Gastroesophageal sphincter (tissue), 4 donors: Measurements from ENCODE around the gene TMEM37. TPM values are rescaled to one million over a fixed set of nuclear protein-coding genes. Genes with fewer than 3 reads are reported as not detected.

Experiments
- ATAC-seq: fragments of 150-250 bp; one replicate; pipeline ENCODE4 v1.9.1; 2016; ENCODE audit warnings: mild to moderate bottlenecking, moderate library complexity
- H3K27ac ChIP-seq, 4 donors: fragments of 200-600 bp; sonication (generic) in 3 of 4; 1 replicate in 3 of 4; 2 replicates in 1 of 4; pipeline ENCODE4 v1.5.1; 2016 to 2019
- H3K27me3 ChIP-seq: fragments of 200-600 bp; sonication (generic); one replicate; pipeline ENCODE4 v1.5.1; 2019
- H3K36me3 ChIP-seq, 2 donors: fragments of 200-600 bp; sonication (generic); one replicate each; pipeline ENCODE4 v1.5.1; 2019; ENCODE audit warnings: control low read depth in 1 of 2
- H3K4me1 ChIP-seq, 3 donors: fragments of 200-600 bp; sonication (generic); 1 replicate in 2 of 3; 2 replicates in 1 of 3; pipeline ENCODE4 v1.5.1; 2016 to 2019; ENCODE audit warnings: control low read depth in 2 of 3
- H3K4me3 ChIP-seq, 2 donors: fragments of 200-600 bp; sonication (generic); one replicate each; pipeline ENCODE4 v1.5.1; 2019; ENCODE audit warnings: mild to moderate bottlenecking in 1 of 2, moderate library complexity in 1 of 2
- H3K9me3 ChIP-seq, 3 donors: fragments of 200-600 bp; sonication (generic); one replicate each; pipeline ENCODE4 v1.5.1; 2017 to 2019; ENCODE audit warnings: control low read depth in 2 of 3
- EP300 ChIP-seq: sonication (generic); formaldehyde crosslinking; IDR thresholded peaks from one replicate; pipeline ENCODE4 v1.6.1; 2017; ENCODE audit warnings: antibody characterized with exemption, mild to moderate bottlenecking
- POLR2A ChIP-seq, 2 donors: fragments of 450-650 bp; IDR thresholded peaks; one replicate each; pipeline ENCODE4 v1.6.1; 2017; ENCODE audit warnings: antibody characterized with exemption in 2 of 2, mild to moderate bottlenecking in 2 of 2, moderate library complexity in 1 of 2
- POLR2AphosphoS5 ChIP-seq: sonication (generic); formaldehyde crosslinking; IDR thresholded peaks from one replicate; pipeline ENCODE4 v1.6.1; 2017; ENCODE audit warnings: antibody characterized with exemption
- WGBS, 2 donors: methylation state at CpG; one replicate each; pipeline ENCODE4 v1.1.5; 2018; ENCODE audit warnings: low coverage in 1 of 2; 5-methylcytosine and 5-hydroxymethylcytosine counted together
- total RNA-seq, 4 donors: library from RNA; depleted of rRNA; stranded (reverse); fragments of >200 nt; gene quantifications; one replicate each; pipeline ENCODE4 v1.1.0, GENCODE V29; 2016
- TF ChIP-seq, protein P1 (sequence below), 4 experiments: fragments of 200-600 bp in 2 of 4; fragments of 450-650 bp in 2 of 4; sonication (generic) in 1 of 4; IDR thresholded peaks; one replicate each; pipeline ENCODE4 v1.5.1; 2017 to 2019; ENCODE audit warnings: antibody characterized with exemption in 4 of 4, mild to moderate bottlenecking in 2 of 4, moderate library complexity in 2 of 4

TMEM37 gene
- total RNA-seq, 4 donors from 2014 or later: 3.0 to 8.1 (median 5.2) TPM; not detected in 1

DNA sequence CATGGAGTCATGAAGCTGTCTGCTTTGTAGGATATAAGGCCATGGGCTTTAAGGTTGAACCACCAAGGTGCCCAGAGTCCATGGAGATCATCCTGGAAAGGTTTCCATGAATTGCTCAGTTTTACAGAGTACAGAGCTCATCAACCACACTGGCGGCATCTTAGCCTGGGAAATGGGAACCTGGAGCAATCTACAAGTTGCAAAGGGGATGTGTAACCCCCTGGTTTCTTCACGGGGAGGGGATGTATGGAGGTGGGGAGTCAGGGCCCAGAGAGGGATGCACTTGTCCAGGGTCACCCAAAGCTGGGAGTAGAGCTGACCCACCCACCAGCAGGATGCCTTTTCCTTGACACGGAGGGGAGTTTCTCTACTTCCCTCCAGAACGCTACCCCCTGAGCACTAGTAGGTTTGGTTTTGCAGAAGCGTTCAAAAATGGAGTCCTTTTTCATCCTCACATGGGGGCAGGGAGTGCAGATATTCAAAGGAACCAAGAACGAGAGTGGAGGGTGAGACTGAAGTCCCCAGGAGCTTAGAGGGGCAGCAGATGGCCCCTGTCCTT, 7.2 kb downstream of the TMEM37 start:
- H3K4me1 ChIP-seq: no peaks in the 10 kb centered on the region
- no peak for ATAC-seq
- no peak overlapping the region for H3K4me3 ChIP-seq
- no peak overlapping the region for H3K27ac ChIP-seq
- no peaks in the 10 kb centered on the region for H3K9me3 ChIP-seq
- WGBS, 2 donors: 92 to 93% methylated on average over 3 of the region's 6 CpGs
- TF ChIP-seq POLR2A (IDR thresholded peaks at IDR 0.05): no peak
- no peaks in the 10 kb centered on the region for H3K36me3 ChIP-seq
- H3K27me3 ChIP-seq: no peaks in the 10 kb centered on the region

DNA sequence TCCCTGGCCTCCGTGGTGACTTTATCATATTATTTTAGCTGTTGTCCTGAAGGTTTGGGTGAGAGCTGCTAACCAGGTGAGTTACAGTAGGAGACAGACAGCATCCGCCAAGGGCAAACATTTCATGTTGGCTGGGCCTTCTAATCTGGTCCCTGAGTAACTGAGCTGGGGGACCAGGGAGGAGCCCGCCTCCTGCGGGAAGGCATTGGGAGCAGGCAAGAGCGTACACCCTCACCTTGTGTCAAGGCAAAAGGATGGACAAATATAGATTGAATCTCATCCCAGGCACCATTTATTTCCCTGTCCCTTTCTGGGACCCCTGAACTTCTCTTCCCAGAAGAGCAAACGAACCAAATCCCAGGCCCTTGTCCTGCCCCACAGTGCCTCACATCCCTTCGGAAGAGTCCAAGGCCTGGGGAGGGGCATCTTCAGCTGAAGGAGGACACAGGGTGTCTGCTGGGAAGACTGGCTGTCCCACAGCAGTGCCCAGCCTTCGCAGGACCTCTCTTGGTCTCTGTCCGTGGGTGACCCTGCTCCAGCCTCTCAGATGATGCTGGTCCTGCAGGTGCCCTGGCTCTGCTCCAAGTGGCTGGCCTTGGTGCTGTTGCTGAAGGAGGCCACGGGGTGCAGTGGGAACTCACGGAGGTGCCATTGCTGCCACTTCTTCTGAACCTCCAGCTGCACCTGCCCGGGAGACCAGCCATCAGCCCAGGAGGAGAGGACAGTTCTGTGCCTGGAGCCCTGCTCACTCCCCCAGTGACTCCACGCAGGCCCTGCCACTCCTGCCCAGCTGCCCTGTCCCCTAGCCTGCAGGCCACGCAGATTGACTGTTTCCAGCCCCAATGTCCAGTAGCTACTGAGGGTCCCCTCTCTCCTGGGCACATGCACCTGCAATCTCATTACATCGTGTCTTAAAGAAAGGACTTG, 8.2 kb downstream of the TMEM37 start:
- ATAC-seq: no peak
- TF ChIP-seq POLR2A (IDR thresholded peaks at IDR 0.05) (no peak), EP300 (no peak), POLR2AphosphoS5 (no peak)
- TF ChIP-seq, protein P1, sequence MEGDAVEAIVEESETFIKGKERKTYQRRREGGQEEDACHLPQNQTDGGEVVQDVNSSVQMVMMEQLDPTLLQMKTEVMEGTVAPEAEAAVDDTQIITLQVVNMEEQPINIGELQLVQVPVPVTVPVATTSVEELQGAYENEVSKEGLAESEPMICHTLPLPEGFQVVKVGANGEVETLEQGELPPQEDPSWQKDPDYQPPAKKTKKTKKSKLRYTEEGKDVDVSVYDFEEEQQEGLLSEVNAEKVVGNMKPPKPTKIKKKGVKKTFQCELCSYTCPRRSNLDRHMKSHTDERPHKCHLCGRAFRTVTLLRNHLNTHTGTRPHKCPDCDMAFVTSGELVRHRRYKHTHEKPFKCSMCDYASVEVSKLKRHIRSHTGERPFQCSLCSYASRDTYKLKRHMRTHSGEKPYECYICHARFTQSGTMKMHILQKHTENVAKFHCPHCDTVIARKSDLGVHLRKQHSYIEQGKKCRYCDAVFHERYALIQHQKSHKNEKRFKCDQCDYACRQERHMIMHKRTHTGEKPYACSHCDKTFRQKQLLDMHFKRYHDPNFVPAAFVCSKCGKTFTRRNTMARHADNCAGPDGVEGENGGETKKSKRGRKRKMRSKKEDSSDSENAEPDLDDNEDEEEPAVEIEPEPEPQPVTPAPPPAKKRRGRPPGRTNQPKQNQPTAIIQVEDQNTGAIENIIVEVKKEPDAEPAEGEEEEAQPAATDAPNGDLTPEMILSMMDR (IDR thresholded peaks at IDR 0.05): no peak
- no peaks in the 10 kb centered on the region for H3K9me3 ChIP-seq
- no peaks in the 10 kb centered on the region for H3K4me1 ChIP-seq
- H3K4me3 ChIP-seq: no peak overlapping the region
- H3K27me3 ChIP-seq: no peaks in the 10 kb centered on the region
- WGBS, 2 donors: 91% methylated on average over 6 of the region's 15 CpGs; no CpG with 5 or more reads in 1 of the 2 donors
- H3K27ac ChIP-seq: no peak overlapping the region
- H3K36me3 ChIP-seq: no peaks in the 10 kb centered on the region

DNA sequence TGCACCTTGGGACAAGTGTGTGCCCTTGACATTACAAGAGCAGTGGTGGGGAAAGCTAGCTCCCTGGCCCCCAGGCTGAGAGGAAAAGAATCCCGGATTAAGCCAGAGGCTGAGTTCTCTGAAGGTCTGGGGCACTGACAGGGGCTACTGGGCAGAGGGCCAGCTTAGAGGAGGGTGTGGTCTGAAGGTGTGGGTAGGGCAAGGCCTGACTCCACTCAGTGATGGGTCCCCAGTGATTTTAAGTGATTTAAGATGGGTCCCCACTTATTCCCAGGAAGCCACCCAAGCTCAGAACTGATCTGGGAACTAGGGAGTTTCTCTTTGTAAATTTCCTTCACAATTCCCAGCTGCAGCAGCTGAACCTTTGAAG, 8.8 kb downstream of the TMEM37 start:
- H3K9me3 ChIP-seq: no peaks in the 10 kb centered on the region
- ATAC-seq: no peak
- H3K4me1 ChIP-seq: no peaks in the 10 kb centered on the region
- no peaks in the 10 kb centered on the region for H3K27me3 ChIP-seq
- no peaks in the 10 kb centered on the region for H3K36me3 ChIP-seq
- no peak overlapping the region for H3K27ac ChIP-seq
- TF ChIP-seq, protein P1 (IDR thresholded peaks at IDR 0.05): no peak
- TF ChIP-seq EP300: no peak
- 63 to 80% methylated on average over 1 of the region's 1 CpG for WGBS, 2 donors
- H3K4me3 ChIP-seq: no peak overlapping the region

DNA sequence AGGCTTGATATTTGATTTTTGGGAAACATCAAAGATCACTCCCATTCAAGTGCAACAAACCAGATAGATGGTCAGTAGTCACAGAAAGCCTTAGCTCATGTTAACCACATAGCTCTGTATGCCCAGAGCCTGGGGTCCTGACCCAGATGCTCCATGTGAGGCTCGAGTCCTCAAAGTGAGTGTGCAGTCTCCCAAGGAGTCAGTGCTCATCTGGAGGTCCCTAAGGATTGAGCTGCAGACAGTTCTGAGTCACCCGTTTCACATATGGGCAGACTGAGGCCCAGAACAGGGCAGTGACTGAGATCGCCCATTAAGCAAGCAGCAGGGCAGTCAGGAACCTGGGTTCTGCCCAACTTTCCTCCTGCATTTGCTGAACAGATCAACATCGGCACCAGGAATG, 9.2 kb downstream of the TMEM37 start:
- Histone ChIP-seq H3K27ac (no peak overlapping the region), H3K4me3 (no peak overlapping the region), H3K9me3 (no peaks in the 10 kb centered on the region), H3K4me1 (no peaks in the 10 kb centered on the region), H3K27me3 (no peaks in the 10 kb centered on the region), H3K36me3 (no peaks in the 10 kb centered on the region)
- TF ChIP-seq POLR2A (IDR thresholded peaks at IDR 0.05): no peak
- TF ChIP-seq POLR2AphosphoS5: no peak
- TF ChIP-seq, protein P1 (IDR thresholded peaks at IDR 0.05): no peak
- no peak for TF ChIP-seq EP300
- ATAC-seq: no peak
- WGBS, 2 donors: no CpG with 5 or more reads among the region's 4 CpGs

DNA sequence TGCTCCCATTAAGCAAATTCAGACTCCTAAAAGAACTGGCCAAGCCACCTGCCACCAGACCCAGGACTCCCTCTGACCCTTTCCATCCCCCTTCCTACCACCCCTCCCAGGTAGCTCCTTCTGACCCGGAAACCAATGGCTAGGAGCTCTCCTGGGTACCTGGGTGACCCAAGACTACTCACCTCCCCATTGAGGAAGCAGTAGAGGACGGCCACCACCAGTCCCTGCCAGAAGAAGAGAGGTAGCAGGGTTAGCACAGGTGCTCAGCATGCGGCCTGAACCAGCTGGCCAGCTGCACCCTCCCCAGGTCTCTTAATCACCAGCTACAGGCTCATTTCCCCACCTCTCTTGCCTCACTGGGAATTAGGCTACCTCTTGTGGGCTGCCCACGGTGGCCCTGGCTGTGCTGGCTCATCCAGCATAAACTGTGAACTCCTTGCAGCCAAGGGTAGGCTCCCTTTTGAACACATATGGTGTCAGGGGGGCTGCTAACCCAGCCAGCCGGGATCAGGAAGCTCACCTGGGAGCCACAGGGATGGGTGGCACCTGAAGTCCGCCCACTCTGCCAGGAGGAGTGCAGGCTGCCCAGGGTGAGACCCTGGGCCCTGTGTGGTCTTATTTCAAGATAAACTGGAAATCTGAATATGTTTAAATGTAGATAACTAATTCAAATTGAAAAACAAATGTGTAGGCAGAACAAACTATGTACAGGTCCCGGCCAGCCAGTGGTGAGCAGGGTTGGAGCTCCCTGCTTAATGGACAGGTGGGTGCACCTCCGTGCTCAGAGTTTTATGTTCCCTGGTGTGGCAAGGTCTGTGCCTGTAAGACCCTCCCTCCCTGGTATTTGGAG, 9.9 kb downstream of the TMEM37 start:
- no peak overlapping the region for H3K4me3 ChIP-seq
- WGBS, 2 donors: 89 to 100% methylated on average over 1 to 5 of the region's 8 CpGs
- no peaks in the 10 kb centered on the region for H3K36me3 ChIP-seq
- peaks cover 5% of the 10 kb centered on the region for H3K27me3 ChIP-seq
- ATAC-seq: no peak
- no peak overlapping the region for H3K27ac ChIP-seq
- H3K4me1 ChIP-seq: no peaks in the 10 kb centered on the region
- TF ChIP-seq POLR2AphosphoS5: no peak
- no peak for TF ChIP-seq POLR2A (IDR thresholded peaks at IDR 0.05)
- no peak for TF ChIP-seq EP300
- TF ChIP-seq, protein P1 (IDR thresholded peaks at IDR 0.05): no peak
- H3K9me3 ChIP-seq: no peaks in the 10 kb centered on the region
